ENCODE results near the gene FUT6.

Gene FUT6

DNA sequence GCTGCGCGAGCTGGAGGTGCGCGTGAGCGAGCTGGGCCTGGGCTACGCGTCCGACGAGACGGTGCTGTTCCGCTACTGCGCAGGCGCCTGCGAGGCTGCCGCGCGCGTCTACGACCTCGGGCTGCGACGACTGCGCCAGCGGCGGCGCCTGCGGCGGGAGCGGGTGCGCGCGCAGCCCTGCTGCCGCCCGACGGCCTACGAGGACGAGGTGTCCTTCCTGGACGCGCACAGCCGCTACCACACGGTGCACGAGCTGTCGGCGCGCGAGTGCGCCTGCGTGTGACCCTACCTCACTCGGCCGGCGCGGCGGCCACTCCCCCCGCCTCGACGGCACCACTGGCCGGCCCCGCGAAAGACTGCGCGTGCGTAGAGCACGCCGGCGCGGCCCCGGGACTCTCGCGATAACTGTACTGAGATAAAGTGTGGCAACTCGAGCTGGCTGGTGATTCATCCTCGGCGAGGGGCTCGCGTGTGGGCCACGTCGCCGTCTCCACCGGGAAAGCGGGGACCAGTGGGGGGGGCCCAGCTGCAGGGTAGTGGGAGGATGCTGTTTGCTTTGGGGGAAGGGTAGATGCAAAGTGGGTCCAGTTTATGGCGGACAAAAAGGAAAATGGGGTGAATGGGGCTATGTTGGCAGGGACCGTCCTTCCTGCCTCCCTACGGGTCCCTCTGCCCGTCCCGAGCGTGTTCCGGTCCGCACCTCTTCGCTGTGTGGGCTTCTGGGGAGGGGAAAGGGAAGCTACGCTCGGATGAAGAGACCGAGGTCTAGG lies 11.4 kb downstream of the FUT6 start:
- DNase-seq, result peak; percentile 95 to 98

DNA sequence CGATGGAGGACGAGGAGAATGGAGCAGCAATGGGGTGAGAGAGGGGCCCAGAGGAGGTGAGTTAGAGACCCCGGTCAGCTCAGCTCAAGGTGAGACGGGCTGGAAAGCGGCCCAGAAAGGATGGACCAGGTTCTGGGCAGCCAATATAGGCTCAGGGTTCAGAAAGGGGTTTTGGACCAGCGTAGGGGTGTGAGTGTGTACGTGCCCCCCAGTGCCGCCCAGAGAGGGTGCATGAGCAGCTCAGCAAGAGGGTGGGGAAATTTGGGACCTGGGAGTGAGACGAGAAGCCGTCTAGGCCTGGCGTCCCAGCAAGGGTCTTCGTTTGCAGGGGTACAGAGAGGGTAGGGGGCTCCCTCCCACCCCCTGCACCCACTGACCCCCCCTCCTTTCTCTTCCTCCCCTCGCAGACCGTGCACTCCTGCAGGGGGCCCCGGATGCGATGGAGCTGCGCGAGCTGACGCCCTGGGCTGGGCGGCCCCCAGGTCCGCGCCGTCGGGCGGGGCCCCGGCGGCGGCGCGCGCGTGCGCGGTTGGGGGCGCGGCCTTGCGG lies 12.1 kb downstream of the FUT6 start:
- DNase-seq, result no peak

DNA sequence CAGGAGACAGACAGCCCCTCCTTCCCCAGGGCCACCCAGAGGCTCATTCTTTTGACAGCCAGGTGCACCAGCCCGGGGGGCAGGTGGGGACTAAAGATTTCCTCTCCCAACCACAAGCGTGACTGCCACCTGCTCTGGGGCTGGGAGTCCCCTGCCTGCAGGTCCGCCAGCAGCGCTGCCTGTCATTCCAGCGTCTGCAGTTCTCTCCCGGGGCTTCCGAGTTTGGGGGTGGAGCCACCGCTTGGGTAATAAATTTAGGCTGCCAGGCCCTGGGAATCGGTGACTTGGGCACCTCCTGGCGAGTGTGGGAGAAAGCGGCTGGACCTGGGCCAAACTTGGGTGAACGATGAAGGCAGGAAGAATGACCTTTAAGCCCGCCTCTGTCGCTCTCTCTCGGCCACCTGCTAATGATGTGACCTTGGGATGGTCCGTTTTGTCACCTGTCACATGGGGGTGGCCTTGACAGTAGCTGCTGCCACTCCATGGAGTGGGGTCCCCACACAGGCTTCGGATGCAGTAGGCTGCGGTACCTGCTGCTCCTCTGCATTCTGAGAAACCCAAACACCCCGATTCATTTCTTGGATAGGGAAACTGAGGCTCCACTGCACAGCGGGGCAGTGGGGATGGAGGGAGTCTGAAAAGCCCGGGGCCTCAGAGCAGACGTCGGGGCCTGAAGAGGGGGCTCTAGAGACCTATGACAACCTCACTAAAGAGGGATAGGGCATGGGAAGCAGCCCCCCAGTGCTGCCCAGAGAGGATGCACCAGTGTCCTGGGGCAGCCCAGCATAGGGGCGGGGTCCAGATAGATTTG lies 12.8 kb downstream of the FUT6 start:
- no peak for DNase-seq

DNA sequence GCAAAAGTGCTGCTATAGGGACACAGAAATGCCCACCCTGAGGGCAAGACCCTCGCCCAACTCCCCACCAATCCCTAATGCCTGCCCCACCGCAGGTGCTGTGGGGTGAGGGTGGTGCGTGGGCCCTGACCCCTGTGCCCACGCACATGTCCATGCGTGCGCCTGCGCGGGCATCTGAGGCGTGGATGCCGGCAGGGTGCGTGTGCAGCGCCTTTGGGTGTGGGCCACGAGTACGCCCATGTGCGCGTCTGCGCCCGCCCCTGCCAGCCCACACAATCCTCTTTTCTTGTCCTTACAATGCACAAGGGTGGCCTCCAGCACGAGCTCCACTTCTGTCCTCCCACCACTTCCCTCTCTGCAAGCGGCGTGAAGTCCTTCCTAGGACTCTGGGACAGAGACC lies 14.3 kb downstream of the FUT6 start:
- DNase-seq, result no peak

DNA sequence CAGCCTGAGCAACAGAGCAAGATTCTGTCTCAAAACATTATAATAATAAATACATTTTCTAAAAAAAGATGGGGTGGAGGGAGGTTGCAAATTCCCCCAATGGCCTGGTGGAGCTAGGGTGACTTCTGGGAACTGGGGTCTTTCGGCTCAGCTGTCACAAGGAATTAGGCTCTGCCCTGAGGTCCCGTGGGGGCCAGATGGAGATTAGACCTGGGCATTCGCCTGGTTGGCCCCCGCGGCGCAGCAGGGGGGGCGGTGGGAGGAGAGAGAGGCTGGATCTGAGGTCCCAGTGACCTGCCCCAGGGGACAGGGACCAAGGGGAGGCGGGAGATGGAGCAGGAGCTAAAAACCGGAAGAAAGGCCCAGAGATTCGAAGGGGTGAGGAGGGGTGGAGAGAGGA lies 14.8 kb downstream of the FUT6 start:
- DNase-seq, result no peak

DNA sequence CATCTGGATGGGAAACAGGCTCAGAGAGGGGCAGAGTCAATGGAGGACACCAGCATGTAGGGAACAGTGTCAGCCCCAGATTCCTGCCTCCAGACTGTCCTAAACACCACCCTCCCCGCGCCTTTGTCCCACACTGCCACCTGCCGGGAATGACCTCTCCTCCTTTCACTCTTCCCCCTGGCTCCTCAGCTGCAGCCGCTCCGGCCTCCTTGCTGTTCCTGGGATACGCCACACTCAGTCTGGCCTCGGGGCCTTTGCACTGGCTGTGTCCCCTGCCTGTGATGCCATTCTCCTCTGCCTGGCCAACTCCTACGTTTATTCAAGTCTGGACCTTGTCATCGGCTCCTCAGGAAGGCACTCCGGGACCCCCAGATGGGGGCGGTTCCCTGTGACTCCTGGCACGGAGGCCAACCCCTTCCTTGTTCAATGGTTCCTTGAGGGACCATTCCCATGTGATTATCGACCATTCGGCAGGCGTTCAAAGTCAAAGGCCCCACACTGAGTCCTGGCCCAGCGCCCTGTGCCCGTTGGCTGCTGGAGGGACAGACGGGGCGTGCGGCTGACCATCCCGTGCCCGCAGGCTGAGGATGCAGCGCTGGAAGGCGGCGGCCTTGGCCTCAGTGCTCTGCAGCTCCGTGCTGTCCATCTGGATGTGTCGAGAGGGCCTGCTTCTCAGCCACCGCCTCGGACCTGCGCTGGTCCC lies 15.8 kb downstream of the FUT6 start:
- DNase-seq, result no peak

DNA sequence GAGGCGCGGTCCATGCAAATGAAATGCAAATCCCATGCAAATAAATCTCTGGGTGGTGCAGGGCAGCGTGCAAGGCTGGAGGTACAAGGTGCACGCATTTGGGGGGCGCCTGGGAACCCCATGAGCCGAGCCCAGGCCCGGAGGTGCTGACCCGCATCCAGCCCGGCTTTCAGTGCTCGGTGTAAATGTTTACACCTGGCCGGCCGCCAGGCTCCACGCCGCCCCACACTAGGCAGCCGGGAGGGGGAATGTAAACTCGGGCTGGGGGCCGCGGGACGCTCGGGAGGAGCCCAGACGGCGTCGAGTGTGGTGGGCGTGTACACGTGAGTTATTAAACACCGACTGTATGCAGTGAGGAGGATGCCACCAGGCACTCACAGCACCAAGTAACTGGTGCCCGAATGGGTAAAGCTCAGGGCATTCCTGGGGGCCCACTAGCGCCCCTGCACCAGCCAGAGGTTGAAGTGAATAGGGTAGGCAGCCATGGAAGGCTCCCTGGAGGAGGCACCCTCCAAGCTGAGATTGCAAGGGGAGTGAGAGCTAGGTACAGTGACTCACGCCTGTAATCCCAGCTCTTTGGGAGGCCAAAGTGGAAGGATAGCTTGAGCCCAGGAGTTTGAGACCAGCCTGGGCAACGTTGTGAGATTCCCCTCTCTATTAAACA lies 17.2 kb downstream of the FUT6 start:
- no peak for DNase-seq

DNA sequence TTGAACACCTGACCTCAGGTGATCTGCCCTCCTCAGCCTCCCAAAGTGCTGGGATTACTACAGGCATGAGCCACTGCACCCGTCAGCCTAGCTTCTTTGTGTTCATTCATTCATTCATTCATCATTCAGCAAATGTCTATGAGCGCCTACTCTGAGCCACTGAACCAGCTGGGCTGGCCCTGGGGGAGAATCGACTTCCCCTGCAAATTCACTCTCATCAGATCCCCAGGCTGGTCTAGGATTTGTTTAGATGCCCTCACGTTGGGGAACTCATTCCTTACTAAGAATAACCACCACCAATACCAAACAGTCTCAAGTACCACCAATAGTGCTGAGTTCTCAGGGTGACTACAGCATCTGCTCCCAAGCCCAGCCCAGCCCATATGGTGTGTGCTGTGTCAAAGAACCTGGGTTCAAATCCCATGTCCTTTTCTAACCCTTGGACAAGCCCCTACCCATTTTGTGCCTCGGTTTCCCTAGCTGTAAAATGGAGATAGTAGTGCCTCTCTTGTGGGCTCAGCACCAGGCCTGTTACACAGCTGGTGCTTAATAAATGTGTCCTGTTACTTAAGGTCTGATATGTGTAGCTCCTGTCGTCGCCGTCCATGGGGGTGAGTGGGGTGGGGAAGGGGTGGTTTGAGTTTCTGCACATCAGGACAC lies 17.9 kb downstream of the FUT6 start:
- no peak for DNase-seq

DNA sequence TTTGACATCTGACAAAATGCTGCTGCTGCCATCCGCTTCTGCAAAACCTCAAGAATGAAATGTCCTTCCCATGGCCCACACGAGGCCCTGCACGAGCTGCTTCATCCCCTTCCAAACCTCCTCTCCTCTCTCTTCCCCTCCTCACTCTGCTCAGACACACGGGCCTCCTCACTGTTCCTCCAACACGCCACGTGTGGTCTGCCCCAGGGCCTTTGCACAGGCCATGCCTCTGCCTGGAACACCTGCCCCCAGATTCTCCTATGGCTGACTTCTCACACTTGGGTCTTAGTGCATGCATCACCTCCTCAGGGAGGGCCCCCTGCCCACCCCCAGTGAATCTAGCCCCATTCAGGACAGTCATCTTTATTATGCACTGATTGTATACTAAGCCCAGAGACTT lies 18.7 kb downstream of the FUT6 start:
- DNase-seq, result no peak

DNA sequence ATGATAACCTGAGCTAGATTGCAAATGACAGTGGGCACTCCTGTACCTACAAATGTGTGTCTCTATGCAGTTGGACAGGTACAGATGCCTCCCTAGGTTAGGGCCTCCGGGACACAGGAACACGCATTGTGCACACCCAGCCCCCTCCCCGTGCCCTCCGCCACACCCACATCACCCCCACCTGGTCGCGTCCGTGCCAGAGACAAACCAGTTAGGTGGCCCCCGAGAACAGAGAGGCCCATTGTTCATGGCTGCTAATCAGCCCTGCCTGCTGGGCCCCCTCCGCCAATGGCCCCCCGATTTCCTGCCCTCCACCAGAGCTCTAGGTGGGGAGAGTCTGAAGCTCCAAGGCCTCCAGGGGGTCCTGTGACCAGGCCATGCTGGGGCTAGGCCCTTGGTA lies 20.9 kb downstream of the FUT6 start:
- DNase-seq, result no peak

DNA sequence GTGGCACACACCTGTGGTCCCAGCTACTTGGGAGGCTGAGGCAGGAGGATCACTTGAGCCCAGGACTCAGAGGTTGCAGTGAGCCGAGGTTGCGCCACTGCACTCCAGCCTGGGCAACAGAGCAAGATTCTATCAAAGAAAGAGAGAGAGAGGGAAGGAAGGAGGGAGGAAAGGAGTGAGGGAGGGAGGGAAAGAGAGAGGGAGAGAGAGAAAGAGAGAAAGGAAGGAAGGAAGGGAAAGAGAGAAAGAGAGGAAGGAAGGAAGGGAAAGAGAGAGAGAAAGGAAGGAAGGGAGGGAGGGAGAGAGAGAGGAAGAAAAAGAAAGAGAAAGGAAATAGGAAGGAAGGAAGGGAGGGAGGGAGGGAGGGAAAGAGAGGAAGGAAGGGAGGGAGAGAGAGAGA lies 22.3 kb downstream of the FUT6 start:
- no peak for DNase-seq

DNA sequence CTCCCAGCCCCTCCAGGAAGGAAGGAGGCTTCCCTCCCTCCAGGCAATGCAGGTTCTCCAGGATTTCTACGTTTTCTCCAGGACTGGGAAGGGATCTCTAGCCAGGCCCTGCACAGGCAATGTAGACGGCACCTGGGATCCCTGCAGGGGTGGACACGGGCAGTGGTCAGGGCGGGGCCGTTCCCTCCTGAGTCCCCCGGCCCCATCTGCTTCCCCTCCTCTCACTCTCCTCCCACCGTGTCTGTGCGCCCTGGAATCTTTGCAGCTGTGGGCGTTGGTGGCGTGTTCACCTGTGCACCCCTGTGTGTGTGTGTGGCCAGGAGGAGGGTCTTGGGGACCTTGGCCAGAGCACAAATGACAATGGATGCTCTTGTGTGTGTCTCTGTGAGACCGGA lies 24.7 kb downstream of the FUT6 start:
- DNase-seq, result no peak

DNA sequence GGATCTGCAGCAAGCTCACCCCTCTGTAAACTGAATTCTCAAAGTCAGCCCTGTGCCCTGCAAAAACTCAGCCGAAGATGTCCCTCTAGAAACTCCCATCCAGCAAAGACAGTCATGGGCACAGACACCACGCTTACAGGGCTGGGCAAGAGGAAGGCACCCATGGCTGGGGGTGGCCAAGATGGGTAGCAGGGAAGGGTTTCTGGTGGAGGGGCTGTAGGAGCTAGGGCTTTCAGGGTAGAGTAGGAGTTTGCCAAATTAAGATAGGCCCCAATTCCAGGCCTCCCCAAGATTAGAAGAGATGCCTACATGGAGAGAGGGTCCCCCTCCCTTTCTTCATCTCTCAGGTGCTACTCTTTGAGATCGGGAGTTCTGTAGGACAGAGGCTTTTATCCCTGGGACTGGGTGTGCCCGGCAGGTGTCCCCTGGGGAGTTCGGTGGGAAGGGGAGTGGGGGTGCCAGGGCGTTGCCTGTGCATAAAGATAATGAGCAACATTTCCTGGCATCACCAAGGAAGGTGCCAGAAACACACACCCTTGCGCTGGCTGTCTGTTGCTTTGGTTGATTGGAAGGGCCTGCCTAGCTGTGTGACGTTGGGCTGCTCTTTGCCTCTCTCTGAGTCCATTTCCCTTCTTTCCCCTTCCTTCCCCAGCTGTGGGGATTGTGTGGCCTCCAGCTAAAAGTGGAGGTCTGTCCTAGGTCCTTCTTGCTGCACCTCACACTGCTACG lies 25.2 kb downstream of the FUT6 start:
- DNase-seq, result no peak

DNA sequence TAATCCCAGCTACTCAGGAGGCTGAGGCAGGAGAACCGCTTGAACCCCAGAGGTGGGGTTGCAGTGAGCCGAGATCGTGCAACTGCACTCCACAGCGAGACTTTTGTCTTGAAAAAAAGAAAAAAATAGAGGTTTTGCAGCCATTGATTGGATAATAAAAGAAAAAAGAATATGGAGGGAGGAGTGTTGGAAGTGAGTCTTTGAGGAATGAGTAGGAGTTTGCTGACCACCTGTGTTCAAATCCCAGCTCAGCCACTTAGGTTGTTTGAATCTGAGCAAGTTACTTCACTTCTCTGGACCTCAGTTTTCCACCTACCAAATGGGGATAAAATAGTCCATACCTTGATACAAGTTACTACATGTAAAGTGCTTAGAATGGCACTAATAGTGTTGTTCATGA lies 28.4 kb downstream of the FUT6 start:
- no peak for DNase-seq

DNA sequence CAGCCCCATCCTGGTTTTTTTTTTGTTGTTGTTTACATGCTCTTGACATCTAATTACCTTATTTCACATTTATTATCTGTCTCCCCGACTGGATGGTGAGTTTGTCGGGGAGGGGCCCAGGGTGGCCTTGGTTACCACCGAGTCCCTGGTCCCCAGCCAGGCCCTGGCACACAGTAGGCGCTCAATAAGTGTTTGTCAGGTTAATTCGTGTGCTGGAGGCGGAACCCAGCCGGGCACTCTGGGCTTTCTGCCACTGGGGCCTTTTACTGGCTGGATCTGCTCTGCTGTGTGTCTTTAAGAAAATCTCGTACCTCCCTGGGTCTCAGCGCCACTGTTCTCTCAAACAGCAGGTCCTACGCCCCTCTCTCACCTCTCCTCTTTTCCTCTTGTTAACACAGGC lies 30.0 kb downstream of the FUT6 start:
- no peak for DNase-seq

DNA sequence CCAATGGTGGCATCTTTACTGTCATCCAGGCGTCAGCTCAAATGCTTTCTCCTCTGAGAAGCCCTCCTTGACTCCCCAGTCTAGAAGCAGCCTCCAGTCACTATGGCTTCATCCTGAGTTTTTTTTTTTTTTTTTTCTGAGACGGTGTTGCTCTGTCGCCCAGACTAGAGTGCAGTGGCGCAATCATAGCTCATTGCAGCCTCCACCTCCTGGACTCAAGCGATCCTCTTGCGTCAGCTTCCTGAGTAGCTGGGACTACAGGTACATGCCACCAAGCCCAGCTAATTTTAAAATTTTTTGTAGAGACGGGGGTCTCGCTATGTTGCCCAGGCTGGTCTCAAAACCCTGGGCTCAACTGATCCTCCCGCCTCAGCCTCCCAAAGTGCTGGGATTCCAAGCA lies 30.4 kb downstream of the FUT6 start:
- DNase-seq, result no peak

DNA sequence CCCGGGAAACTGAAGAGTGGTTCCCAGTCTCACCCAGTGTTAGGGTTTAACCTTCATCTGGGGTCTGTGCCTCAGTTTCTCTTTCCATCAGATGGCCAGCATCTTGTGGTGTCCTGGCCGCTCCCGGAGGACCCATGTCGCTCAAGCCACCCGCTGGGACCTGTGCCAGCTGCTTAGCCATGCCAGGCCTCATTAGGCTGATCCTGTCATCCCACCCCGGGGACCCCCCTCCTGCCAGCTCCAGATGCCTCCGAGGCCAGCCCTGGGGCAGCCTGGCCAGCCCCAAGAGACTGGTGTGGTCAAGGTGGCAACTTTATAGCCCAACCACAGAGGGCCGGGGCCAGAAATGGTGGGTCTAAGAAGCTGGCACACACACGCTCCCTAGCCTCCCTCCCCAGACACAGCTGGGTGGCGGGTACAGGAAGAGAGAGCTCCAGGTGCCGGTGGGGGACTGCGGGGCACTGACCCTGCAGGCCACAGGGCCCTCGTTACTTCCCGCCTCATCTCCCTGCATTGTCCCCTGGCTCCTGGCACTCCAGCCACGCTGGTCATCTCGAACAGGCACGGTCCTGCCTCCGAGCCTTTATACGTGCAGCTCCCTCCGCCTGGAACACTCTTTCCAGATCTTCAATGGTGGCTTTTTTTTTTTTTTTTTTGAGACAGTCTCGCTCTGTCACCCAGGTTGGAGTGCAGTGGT lies 31.2 kb downstream of the FUT6 start:
- no peak for DNase-seq

DNA sequence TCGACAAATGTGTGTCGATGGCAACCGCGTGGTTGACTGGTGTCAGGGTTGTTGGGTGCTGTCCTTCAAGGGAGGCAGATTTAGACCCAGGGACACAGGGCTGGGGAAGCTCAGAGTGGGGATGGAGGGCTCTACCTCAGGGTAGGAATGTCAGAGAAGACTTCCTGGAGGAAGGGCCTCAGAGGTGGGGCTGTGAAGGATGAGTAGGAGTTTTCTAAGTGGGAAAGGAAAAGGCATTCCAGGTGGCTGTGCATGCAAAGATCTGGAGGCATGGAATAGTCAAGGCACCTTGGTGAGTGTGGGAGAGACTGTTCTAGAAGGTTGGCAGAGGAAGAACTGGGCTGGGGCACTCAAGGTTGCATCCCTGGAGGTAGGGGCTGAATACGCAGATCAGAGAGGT lies 32.6 kb downstream of the FUT6 start:
- no peak for DNase-seq

DNA sequence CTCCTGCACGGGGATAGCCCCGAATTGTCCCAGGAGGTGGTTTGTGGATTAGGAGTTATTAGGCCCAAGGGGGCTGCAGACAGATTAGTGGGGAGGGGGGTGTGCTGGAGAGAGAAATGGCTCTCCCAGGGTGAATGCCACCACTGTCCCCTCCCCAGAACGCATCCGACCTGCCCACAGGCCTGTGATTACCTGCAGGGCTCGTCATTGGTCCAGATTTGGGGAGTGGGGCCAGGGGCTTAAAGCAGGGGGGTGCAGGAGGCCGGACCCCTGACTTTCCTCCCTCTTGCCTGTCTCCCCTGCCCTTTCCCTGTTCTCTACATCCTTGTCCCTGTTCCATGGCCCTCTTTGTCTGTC lies 33.4 kb downstream of the FUT6 start:
- no peak for DNase-seq

DNA sequence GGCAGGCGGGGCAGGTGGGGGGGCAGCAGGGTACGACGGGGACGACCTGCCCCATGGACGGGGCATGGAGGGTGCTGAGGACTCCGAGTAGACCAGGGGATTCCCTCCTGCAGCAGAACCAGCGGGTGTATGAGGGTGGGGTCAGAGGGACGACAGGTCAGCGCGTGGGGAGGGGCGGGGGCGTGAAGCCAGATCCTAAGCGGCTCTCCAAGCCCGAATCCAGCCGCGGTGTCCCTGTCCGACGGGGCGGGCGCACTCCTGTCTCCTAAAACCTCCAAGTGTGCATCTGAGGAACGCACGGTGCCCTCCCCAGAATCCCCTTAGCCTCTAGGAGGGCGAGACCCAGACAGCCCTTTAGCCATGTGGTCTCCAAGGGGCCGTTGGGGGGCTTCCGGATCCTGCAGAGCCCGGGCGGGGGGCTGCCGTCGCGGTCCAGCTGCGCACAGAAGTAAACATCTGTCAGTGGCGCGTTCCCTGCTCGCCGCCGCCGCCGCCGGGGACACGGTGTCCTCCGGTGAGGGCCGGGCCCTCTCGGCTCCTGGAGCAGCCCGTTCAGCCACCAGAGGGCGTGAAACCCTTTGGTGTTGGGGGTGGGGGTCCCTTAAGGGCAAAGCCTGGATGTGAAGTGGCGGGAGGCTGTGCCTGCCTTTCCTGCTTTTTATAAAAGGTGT lies 33.9 kb downstream of the FUT6 start:
- peak; percentile 39 to 80 for DNase-seq
